HG03558 (cell line): ENCODE data around the gene PTGES2.
"Not testable (repeated sequence)": the region's sequence is repeated elsewhere in the genome, so short reads cannot be mapped to it uniquely, and the experiment has no call there.

ENCODE experiments used
- ATAC-seq: cut with Tn5 transposase; IDR thresholded peaks from one replicate; pipeline ENCODE4 v1.9.1; 2021; ENCODE audit warnings: moderate number of reproducible peaks; ENCODE audit not compliant: unreplicated experiment; ENCODE audit errors: extremely low read depth

PTGES2 gene

DNA sequence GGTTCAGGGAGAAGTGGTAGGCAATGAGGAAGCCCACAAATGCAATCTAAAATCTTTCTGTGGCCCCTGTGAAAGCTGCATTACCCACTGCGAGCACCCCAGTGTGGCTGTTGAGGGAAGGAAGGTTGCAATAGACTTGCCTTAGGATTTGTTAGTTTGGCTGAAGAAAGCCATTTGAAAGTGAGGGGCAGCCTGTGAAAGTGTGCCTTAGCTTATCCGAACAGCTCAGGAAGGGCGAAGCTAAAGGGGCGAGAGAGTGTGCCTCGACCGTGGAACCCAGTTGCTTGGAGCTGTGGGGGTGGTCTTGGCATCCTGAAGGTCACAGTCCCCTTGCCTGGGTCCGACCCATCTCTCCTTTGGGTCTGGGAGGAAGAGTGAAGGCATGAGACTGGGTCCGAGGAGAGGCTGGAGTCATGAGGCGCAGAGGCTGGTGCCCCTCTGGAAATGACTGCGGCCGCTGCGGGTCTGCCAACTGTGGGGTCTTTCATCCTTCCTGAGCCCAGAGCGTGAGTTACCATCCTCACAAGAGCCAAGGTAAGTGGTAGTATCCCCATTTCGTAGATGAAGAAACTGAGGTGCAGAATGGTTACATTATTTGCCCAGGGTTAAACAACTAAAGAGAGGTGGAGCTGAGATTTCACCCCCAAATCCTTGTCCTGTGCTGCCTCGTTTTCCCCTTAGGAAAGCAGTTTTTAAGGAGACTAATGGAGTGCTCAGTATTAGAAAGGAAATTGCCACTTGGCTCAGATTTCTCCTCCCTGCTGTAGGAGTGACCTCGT, 35.1 kb downstream of the PTGES2 start:
- no peak for ATAC-seq

DNA sequence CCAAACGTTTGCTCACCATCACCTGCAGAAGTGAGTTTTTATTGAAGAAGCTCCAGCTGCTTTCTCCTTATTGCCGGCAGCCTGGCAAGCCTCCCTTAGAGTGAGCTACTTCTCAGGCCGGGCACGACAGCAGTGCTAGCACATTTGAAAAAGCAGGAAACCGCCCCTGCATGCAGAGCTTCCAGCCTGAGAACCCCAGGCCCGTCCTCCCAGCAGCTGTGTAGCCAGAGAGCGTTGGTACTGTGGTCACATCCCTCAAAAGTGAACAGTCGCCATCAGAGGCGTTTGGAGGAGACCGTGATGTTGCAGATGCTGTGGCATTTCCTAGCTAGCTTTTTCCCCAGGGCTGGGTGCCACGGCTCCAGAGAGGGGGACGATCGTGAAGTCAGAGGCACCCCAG, 36.0 kb downstream of the PTGES2 start:
- no peak for ATAC-seq

GRCh38 chr9:128091144-128091543, 36.4 kb downstream of the PTGES2 start:
- ATAC-seq, result no peak

- no peak for ATAC-seq
Observed at GRCh38 chr9:128089299-128089698, 38.2 kb downstream of the PTGES2 start.

DNA sequence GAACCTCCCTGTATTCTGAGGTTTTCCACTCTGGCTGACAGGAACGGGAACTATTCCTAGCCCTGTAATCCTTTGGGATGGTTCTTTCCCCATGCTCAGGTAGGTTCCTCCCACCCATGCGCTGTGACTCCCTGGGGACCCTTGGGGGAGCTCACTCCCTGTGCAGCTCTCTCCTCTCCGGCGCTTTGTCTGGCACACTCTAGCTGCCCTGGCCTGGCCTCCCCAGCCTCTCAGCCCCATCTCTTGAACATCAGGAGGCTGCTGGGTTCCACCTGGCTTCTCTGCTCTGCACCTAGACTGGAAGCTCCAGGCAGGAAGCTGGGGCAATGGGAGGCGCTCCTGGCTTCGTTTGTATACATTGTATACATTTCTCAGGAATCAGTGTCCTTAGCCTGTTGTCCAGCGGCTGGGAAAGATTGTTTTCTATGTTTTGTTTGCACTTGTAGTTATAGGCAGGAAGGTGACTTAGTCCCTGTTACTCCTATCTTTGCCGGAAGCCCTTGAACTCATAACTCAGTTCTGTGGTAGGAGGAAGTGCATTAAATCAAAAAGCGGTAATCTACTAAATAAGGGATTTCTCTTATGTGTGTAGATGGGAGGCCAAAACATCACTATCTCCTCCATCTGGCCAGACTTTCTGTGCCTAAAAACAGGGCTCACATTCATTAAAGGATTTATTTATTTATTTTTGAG, 39.1 kb downstream of the PTGES2 start:
- ATAC-seq, result no peak

- no peak for ATAC-seq
Observed at GRCh38 chr9:128087262-128087661, 40.3 kb downstream of the PTGES2 start.

DNA sequence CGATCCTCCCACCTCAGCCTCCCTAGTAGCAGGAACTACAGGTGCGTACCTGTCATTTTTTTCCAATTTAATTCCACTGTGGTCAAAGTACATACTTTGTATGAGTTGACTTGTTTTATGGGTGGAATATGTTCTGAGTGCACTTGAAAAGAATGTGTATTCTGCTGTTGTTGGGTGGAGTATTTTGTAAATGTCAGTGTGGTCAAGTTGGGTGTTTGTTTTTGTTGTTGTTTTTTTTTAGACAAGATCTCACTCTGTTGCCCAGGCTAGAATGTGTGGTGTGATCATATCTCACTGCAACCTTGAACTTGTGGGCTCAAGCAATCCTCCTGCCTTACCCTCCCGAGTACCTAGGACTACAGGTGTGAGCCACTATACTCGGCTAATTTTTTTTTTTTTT, 41.6 kb downstream of the PTGES2 start:
- ATAC-seq, result no peak

DNA sequence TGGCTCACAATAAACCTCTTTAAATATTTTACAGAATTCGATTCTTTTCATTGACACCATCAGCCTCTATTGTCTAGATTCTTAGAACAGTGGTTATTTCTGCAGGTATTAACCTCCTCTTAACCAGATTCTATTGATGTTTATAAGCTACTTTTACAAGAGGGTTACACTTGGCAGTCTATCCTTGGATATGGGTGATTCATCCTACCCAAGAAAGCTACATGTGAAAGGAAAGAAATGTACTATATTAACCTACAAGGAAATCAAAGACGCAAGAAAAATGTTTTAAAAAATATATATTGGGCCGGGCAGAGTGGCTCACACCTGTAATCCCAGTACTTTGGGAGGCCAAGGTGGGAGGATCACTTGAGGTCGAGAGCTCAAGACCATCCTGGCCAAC, 42.8 kb downstream of the PTGES2 start:
- ATAC-seq, result no peak

GRCh38 chr9:128082151-128082550, 45.4 kb downstream of the PTGES2 start:
- no peak for ATAC-seq

DNA sequence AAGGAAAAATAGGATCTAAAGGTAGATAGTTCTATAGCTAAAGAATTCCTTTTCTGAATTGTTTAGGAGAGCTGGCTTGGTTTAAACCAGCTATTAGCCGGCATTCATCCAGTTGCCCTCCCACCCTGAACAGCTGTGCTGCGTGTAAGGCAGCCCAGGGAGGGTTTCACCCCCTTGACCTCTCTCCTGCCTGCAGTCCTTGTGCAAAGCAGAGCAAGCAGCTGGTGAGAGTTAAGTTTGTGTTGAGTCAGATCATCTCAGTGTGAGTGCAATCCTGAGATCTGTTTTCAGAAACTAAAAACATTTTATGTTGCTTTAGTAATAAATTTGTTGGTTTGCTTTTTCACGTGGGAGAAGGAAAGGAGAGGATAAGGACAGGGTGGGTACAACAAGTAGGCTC, 46.5 kb downstream of the PTGES2 start:
- ATAC-seq, result no peak

GRCh38 chr9:128080206-128080605, 47.3 kb downstream of the PTGES2 start:
- ATAC-seq, result no peak

DNA sequence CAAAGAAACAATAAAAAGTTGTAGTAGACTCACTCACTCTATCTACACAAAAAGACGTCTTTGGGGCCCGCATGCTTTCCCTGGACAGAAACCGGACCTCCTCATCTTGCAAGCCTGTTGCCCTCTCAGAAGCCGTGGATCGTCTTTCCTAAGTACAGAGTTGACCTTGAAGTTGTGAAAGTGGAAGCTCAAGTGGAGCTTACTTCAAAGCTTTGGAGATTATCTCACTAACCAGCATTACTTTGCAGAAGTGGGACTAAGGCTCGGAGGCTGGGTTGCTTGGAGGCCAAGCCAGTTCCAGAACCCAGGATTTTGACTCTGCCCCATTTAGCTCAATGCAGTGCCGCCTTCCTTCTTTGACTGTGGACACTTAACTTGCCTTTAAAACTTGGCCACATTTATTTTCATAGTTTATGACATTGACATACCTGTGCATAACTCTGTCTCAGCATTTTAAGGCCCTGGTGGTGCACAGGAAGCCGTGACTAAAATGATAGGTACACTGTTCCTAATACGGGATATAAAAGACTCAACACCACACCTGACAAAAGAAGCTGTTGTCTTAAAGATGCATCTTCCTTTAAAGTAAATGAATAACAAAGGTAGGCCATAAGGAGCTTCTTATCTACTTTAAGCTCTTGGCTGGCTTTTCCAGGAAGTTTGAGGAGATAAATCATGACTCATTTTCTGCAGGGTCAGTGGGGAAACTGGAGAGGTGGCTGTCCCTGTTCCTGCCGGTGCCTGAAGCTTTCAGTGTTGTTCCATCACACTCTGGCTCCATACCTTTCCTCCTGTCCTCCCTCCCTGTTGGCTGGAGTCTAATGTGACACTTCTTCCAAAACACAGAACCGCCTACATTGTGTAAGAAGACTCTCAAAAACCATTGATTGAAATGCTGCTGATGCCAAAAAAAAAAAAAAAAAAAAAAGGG, 48.8 kb downstream of the PTGES2 start:
- no peak for ATAC-seq

- ATAC-seq, result no peak
Observed at GRCh38 chr9:128077847-128078503, 49.6 kb downstream of the PTGES2 start.

- no peak for ATAC-seq
Observed at GRCh38 chr9:128073253-128073886, 54.2 kb downstream of the PTGES2 start.

DNA sequence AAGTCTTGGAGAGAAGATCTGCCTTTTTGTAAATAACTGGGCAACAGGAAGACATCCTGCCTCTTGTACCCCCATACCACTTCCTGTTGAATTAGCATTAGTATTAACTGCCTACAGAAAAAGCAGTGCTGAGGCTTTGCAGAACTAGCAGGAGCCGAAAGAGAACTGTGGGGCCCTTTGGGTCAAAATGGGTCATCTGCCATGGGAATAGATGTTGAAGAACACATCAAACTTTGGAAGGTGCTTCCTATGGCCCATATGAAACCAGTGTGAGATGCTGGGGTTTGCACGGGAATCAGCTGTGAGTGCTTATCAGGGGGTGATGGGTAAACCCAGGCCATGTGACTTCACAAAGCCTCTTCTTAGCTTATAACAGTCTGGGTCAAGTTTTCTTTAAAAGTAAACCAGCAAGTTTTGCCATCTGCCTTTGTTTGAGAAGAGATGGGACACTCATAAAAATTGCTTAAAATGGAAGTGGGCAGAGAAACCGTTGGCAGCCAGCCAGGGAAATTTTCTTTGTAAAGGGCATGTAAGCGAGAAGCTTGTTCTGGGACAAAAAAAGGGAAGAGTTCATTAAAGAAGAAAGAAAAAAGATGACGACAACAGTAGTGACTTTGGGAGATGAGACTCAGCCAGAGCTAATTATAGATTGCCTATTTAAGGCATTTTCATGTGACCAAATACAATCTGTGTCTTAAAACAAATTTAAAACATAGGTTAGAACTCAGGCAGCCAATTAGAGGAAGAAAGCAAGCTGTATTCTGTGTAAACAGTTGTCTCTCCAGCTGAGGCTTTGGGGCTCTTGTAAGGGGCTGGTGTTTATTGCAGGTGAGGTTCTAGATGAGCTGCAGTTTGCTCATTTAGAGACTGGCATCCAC, 55.1 kb downstream of the PTGES2 start:
- no peak for ATAC-seq

DNA sequence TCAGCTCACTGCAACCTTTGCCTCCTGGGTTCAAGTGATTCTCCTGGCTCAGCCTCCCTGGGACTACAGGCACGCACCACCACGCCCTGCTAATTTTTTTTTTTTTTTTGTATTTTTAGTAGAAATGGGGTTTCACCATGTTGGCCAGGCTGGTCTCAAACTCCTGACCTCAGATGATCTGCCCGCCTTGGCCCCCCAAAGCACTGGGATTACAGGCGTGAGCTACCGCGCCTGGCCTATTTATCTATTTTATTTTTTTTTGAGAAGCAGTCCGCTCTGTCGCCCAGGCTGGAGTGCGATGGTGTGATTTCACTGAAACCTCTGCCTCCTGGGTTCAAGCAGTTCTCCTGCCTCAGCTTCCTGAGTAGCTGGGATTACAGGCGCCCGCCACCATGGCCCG, 56.1 kb downstream of the PTGES2 start:
- not testable (repeated sequence) for ATAC-seq

GRCh38 chr9:128070874-128071273, 56.7 kb downstream of the PTGES2 start:
- ATAC-seq, result no peak
